GM21515 (cell line): Measurements from ENCODE around the gene GOT2.
"Not testable (repeated sequence)": the region's sequence is repeated elsewhere in the genome, so short reads cannot be mapped to it uniquely, and the experiment has no call there.

Experiments used
- ATAC-seq: cut with Tn5 transposase; IDR thresholded peaks from one replicate; pipeline ENCODE4 v1.9.1; 2021; ENCODE audit not compliant: unreplicated experiment

Gene GOT2

DNA sequence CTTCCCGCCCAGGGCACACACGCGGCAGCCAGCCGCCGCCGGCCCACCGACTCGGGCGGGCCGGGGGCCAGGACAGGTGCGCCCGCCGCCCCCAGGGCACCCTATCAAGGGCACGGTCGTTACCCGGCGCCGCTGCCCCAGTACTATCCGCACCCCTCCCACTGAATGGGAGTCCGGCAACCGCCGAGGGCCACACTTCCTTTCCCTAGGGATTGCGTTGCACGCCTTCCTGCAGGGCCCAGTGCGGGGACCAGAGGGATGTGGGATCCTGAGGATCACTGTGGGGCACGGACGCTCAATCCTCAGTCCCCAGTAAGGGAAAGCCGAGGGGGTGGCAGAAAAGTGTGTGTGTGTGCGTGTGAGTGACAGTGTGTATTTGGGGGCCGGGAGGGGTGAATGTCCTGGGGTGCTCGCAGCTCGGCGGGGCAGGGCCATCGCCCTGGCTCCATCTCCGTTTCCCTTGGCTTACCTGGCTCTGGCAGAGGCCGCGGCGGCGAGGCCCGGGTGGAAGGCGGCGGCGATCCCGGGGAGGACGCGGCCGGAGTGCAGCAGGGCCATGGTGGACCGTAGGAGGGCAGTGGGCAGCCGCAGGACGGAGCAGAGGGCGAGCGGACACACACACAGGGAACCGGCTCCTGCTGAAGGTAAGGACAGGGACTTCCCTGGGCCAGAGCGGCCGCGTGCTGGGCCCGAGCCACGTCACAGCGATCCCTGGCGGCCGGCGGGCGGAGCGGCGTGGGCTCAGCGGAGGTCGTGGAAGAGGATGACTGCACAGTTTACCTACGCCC is at the start of gene GOT2:
Gene GOT2 (minus strand): TSS at position 646 of the 788 bp plus-strand sequence. CDS start 88 bp downstream, at position 558.
- ATAC-seq, result peak; percentile 95

DNA sequence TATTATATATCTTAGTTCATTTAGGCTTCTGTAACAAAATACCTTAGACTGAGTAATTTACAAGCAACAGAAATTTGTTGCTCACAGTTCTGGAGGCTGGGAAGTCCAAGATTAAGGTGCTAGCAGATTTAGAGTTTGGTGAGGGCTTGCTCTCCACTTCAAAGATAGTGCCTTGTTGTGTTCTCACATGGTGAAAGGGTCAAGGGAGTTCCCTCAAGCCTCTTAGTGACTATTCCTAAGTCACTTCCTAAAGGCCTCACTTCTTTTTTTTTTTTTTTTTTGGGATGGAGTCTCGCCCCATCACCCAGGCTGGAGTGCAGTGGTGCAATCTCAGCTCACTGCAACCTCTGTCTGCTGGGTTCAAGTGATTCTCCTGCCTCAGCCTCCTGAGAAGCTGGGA is 45.2 kb upstream of the GOT2 start:
- ATAC-seq, result not testable (repeated sequence)

DNA sequence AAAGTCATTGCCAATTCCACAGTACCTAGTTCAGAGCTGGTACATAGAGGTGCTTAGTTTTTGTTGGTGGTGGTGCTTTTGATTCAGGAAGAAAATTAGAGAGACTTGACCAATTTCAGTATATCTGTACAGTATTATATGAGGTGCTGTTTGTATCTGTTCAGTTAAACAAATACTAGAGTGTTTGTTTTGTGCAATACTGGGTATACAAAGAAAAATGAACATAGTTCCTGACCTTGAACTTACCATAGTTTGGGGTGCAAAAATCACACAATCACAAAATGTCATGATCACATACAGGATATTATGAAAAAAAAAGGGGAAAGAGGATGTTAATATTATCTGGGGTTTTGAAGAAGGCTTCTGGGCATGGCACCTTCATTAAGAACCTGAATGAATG is 39.8 kb upstream of the GOT2 start:
- no peak for ATAC-seq

DNA sequence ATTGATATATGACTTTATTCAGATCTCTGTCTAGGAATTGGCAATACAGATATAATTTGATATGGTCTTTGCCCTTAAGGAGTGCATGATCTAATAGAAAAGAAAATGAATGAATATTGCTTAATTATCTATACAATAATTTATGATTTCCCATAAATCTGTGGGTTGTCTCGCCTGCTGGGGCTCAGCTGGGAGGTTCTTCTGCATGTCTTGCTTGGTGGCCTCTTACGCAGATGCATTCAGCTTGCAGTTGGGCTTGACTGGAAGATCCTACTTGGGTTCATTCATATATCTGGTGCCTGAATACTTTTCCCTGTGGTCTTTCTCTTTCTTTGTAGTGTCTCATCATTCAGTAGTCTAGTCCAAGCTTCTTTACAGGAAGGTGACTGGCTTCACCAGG is 34.0 kb upstream of the GOT2 start:
- no peak for ATAC-seq

DNA sequence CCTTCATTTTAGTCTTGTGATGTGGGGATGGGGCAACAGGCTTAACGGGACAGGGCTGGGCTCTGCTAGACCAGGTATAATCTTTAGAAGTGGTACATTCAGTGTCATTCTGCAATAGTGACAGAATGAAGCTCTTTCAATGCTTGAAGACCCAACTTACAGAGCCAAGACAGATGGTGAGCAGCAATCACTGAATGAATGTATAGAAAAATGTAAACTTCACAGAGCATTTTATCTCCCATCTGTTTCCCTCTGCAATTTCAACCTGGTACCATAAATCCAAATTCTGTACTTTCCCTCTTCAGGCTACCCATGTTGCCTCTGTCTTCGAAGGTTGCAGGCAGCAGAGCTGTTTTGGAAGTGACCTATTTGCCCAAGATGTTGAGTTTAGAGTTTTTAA is 33.5 kb upstream of the GOT2 start:
- ATAC-seq, result no peak

DNA sequence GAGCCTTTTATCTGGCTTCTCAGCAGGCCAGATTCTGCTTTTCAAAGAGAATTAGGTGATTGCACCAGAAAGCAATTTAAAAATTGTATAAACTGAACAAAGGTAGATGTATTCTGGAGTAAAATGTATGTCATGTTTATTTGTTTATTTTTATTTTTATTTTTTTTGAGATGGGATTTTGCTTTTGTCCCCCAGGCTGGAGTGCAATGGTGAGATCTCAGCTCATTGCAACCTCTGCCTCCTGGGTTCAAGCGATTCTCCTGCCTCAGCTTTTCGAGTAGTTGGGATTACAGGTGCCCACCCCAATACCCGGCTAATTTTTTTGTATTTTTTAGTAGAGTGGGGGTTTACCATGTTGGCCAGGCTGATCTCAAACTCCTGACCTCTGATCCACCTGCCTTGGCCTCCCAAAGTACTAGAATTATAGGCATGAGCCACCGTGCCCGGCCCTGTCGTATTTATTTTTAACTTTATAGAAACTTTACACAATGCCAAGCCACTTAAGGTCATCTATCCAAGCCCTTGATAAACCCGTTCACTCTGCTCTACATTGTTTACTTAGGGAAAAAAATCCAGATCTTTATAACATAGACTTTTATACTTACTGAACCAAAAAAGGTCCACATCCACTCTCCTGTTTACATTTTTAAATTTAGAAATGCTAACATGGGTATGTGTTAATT is 22.7 kb upstream of the GOT2 start:
- no peak for ATAC-seq

DNA sequence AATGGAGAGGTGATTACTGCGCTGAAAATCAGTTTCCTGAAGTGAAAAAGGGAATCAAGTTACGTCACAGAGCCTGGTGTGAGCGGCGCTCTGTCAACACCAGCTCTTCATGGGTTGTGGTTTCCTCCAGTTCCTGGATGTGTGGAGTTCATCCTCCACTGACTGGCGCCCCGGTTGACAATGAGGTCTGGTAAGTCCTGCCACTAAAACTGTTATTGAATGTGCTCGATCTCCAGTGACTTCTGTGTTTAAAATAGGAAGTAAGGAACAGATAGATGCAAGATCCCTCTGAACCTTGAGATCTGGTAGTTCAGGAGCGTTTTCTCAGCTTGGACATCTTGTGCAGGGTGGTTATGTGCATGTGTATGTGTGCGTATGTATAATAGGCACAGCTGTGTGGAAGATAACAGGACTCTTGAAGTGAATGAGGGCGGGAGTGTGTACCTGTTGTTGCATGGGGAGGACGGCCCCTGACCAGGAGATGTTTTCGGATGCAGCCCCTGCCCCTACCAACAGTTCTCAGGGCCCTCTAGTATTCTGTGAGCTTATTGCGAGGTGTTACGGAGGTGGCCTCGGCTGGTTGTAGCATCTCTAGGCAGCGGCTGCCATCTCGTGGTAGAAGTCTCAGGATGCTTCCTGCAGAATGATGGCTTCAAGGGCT is 22.0 kb upstream of the GOT2 start:
- peak; percentile 96 for ATAC-seq

DNA sequence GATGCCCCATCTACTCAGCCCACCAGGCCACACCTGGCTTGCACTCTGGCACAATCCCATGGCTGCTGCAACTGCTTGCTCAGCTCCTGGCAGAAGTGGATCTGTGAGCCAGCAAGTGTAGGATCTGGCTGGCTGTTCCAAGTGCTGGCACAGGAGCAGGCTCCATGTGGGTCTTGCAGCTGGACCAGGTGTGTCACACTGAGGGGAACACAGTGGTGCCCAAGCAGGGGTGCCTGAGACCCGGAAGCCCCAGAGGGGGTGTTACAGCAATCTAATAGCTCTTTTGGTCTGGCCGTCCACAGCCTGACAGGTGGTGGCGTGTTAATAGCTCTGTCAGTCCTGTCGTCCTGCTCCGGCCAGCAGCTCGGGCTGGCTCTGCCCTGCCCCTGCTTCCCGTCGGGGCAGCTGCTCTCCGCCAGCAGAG is 19.6 kb upstream of the GOT2 start:
- ATAC-seq, result no peak

DNA sequence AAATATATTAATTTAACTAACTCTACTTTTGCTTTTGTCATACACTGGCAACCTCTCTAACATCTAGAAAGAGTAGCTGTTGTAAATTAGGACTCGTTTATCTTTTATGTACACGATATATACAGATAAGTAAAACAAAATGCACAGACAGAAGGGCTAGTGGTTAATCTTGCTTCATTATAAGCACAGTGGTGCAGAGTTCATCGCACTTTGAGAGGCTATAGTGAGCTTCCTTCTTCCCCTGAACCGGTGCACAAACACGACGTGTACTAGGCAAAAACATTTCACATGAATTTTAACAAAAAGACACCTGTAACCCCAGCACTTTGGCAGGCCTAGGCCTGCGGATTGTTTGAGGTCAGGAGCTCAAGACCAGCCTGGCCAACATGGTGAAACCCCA is 10.4 kb upstream of the GOT2 start:
- no peak for ATAC-seq

DNA sequence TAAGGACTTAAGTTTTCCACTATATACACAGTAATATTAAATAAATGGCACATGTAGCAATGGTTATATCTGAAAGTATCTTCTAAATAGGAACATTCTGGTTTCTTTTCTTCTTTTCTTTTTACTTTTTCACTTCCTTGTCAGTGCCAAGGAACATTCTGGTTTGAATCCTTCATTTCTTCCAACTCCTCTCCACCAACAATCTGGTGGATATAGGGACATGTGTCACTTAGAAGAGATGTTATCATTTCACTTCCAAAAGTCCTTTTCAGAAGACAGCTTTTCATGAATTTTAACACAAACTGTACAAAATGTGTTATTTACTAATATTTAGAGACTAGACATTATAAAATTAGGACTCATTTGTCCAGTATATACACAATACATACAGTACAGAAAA is 7.9 kb upstream of the GOT2 start:
- no peak for ATAC-seq

DNA sequence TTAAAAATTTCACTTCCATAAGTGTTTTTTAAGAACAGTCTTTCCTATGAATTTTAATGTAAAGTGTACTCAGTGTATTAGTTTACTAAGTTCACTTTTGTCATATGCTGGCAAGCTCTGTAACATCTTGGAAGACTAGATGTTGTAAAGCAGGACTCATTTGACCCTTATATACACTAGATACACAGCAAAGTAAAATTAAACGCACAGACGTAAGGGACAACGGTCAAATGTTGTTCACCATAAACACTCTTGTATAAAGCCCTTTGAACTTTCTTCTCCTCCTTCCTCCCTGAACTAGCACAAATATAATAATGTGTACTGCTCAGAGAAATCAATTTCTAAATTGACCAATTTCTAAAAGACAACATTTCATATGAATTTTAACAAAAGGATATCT is 7.0 kb upstream of the GOT2 start:
- ATAC-seq, result no peak

DNA sequence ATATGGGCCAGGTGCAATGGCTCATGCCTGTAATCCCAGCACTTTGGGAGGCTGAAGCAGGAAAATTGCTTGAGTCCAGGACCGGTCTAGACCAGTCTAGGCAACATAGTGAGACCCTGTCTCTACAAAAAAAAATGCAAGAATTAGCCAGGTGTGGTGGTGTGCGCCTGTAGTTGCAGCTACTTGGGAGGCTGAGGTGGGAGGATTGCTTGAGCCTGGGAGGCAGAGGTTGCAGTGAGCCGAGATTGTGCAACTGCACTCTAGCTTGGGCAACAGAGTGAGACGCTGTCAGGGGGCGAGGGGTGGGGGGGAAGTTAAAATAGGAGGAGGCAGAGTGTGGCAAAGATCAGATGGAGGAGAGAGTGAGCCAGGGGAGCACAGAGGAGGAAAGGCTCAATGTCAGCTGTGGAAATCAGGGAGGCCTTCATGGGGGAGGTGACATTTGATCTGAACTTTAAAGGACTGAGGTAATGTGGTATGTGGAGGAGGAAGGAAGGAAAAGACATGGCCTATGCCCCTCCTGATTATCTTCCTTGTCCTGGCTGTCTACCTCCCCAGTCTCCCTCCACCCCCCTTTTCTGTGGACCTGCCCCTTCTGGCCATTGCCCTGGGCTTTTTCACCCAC is 4.7 kb upstream of the GOT2 start:
- ATAC-seq, result no peak

DNA sequence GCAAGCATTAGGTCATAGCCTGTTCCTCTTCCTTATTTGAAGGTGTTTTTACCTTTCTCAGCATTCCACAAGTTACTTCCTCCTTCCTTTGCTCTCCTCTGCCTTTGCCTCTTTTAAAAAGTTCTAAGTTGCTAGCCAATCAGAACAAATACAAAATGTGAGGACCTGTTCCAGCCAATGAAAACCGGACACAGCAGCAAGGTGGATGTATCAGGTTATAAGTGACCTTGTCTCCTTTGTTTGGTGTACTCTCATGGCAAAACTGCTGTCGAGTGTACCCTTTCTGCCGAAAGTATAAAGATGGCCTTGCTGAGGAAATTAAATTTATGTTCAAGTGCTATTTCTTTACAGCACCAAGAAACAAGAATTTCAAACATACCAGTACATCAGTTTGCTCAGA is 2.2 kb upstream of the GOT2 start:
- not testable (repeated sequence) for ATAC-seq

DNA sequence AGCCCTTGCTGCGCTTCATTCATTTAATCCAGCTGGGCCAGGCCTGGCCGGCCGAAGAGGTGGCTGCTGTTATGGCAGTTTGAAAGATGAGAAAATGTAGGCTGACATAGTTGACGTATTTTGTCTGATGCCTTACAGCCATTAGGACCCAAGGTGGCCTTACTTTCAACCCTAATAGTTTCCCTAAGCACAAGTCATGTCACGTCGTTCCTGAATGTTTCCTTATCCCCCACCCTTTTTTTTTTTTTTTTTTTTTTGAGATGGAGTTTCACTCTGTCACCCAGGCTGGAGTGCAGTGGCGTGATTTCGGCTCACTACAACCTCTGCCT is 307 bp upstream of the GOT2 start:
- ATAC-seq, result no peak

DNA sequence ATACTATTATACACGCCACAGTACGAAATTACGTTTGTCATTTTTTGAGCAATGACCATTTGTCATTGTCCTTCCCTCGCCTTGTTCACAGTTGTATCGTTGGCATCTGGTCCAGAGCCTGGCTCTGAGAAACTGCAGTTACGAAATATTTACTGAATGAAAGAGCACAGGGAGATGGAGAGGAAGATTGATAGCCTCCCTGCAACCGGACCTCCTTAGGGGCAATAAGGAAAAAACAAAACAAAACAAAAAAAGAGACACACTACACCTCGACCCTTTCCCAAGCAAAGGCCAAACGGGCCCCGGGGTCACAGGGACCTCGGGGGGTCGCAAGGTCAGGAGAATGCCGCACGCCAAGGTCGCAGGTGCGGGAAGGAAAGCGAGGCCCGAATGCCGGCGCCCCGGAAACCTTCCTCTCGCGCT is 857 bp downstream of the GOT2 start:
- ATAC-seq, result no peak

DNA sequence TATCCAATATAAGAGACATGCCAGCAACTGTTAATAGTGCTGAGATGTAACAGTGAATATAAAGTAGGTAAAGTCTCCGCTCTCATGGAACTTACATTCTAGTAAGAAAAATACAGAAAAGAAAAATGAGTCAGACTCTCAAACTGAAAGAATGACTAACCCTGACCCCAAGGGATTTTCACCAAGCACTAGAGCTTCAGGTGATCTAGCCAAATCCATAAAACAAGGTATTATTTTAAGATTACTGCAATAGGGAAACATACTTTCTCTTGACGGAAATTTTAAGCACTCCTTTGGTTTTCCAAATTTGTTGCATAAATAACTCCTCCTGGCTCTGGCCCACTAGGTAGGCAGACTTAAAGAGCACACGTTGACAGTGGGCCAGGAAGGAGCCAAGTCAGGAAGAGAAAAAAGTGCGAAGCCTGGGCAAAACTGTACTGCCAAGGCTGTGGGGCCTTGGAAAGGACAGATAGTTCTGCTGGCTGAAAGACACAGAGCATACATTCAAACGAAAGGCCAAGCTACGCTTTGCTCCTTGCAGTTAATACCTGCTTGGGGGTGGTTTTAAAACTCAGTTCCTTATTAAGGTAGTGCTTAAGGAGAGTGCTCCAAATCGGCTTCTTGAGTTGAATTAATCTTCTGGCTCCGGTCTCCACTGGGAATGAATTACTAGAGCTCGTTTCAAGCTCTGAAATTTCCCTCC is 1.4 kb downstream of the GOT2 start:
- ATAC-seq, result peak; percentile 29

DNA sequence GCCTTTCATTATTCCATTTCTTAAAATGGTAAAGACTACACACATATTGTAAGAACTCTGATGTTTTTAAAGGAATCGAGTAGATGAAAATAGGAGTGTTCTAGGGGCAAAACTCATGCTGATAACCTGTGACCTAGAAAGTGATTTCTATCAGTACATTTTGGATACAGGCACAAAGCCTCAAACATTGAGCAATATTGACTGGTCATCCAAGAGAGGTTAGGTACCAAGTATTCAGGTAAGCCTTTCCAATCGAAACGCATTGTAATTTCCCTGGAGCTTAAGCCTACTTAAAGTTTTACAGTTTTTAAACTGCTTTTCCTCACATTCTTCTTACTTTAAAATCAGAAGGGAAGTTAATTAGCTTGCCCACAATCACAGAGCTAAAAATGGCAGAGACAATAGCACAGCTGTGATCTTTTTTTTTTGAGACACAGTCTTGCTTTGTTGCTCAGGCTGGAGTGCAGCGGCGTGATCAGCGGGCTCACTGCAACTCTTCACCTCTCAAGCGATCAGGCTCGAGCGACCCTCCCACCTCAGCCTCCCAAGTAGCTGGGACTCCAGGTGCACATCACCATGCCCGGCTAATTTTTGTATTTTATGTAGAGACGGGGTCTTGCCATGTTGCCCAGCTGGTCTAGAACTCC is 3.3 kb downstream of the GOT2 start:
- ATAC-seq, result no peak

DNA sequence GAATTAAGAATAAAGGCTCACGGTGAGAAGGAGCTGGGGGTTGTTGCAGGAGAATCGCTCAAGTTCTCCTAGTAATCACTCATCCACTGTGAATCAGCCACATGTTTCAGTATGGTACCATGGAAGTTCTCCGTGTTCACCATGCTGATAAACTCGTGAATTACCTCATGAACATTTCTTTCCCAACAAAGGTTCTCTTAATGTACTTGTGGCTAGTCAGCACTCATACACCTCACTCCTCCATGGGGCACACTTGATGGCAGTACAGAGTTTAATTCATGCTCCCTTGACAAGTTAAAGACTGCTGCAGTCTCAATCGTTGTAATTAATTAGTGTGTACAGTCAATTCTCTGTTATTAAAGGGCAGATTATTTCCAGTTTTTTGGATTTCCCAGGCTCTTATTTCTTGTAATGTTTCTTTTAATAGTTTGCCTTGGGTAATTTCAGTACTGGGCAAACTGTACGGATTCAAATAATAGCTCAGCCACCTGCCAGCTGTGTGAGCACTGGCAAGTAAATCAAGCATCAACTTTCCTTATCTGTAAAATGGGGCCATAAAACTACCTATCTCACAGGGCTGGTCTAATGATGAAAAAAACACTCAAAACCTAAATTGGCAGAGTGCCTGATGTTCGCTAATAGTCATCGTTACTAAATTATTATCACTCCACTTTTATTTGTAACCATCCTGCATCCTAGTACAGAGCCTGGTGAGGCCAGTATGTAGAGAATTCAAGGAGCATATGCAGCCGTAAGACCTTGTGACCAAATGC is 6.1 kb downstream of the GOT2 start:
- ATAC-seq, result no peak

DNA sequence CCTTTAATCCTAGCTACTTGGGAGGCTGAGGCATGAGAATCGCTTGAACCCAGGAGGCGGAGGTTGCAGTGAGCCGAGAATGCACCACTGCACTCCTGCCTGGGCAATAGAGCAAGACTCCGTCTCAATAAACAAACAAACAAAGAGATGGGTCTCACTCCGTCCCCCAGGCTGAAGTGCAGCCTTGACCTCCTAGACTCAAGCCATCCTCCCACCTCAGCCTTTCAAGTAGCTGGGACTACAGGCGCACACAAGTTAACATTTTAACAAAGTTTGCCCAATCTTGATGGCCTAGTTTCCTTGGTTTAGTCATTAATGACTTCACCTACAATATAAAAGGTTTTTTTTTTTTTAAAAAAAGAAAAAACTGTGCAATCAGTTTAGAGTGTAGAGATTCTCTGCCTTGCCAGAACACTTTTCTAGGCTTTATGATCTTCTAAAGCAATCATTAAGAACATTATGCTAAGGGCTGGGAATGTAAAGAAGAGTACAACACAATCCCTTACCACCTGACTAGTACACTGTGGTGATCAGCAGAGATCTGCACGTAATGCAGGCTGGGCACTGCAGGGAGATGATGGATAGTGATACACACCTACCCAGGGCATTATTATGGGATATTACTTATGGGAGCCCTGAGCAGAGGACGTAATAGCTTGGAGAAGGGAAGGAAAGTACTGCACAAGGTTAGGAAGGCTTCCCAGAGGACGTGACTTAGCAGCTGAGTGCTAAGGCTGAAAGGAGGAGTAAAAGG is 6.9 kb downstream of the GOT2 start:
- no peak for ATAC-seq
